ENCODE data around the gene KLHDC8A.
"Not testable (repeated sequence)": the region's sequence is repeated elsewhere in the genome, so short reads cannot be mapped to it uniquely, and the experiment has no call there.

The KLHDC8A gene

DNA sequence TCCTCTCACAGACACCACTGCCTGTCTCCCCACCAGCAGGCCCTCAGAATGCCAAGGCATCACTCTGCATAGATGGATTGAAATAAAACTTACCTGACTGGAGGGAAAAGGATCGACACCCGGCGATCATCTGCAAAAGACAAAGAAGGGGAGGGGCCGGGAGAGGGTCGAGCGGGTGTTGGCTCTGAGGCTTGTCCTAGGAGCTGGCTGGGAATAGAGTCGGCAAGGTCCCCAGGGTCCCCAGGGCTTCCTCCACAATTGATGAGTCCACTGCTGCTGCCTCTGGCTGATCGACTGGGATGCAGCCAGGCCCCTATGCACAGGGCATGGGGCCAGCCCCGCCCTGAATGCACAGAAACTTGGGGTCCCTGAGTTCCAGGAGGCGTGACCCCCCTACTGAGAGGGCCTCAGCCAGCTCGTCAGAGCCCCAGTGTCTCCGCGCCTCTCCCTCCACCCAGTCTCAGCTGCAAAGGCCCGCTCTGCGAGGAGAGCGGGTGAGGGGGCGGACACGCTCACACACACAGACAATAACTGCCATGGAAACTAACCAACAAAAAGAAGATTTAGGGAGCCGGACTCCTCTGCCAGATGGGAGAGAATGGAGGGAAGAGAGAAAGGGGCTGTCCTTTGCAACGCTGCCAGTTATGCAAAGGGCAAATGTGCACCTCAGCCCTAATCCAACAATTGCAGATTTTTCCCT, at the start of gene KLHDC8A:
TSS of gene KLHDC8A (minus strand) at position 483 of the 700 bp plus-strand sequence. CDS start 13,318 bp downstream, outside the sequence.
- no peak for DNase-seq

DNA sequence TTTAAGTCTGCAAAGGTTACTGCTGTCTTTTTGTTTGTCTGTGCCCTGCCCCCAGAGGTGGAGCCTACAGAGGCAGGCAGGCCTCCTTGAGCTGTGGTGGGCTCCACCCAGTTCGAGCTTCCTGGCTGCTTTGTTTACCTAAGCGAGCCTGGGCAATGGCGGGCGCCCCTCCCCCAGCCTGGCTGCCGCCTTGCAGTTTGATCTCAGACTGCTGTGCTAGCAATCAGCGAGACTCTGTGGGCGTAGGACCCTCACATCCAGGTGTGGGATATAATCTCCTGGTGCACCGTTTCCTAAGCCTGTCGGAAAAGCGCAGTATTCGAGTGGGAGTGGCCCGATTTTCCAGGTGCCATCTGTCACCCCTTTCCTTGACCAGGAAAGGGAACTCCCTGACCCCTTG, 49.5 kb upstream of the KLHDC8A start:
- DNase-seq, result not testable (repeated sequence)

DNA sequence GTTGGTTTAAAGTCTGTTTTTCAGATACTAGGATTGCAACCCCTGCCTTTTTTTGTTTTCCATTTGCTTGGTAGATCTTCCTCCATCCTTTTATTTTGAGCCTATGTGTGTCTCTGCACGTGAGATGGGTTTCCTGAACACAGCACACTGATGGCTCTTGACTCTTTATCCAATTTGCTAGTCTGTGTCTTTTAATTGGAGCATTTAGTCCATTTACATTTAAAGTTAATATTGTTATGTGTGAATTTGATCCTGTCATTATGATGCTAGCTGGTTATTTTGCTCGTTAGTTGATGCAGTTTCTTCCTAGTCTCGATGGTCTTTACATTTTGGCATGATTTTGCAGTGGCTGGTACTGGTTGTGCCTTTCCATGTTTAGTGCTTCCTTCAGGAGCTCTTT, 47.8 kb upstream of the KLHDC8A start:
- not testable (repeated sequence) for DNase-seq

DNA sequence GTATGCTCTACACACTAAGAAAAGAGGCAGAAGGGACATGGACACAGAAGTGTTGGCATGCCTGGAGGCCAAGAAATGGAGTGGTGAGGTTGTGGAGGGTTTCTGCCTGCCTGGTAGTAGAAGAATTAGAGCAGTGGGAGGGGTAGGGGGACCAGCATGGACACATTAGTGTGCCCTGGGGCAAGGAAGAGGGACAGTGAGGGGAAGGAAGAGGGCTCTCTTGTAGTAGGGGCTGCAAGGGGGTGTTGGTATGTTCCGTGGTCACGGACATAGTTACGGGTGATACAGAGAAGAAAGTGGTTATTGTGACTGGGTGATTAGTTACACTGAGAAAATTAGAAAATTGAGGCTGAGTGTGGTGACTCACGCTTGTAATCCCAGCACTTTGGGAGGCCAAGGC, 41.9 kb upstream of the KLHDC8A start:
- no peak for DNase-seq

- DNase-seq, result no peak
Measured at GRCh38 chr1:205396967-205397616, 40.4 kb upstream of the KLHDC8A start.

- DNase-seq, result no peak
Measured at GRCh38 chr1:205395616-205396015, 38.9 kb upstream of the KLHDC8A start.

DNA sequence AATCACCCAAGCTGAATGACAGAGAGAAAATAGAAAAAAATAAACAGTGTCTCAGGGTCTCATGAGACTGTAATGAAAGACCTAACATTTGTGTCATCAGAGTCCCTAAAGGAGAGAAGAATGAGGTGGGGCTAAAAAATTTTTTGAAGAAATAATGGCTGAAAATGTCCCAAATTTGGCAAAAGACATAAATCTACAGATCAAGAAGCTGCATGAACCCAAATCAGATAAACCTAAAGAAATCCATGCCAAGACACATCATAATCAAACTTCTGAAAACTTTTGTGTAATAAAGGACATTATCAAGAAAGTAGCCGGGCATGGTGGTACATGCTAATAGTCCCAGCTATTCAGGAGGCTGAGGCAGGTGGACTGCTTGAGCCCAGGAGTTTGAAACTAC, 35.9 kb upstream of the KLHDC8A start:
- no peak for DNase-seq

- no peak for DNase-seq
Measured at GRCh38 chr1:205391386-205391785, 34.7 kb upstream of the KLHDC8A start.

DNA sequence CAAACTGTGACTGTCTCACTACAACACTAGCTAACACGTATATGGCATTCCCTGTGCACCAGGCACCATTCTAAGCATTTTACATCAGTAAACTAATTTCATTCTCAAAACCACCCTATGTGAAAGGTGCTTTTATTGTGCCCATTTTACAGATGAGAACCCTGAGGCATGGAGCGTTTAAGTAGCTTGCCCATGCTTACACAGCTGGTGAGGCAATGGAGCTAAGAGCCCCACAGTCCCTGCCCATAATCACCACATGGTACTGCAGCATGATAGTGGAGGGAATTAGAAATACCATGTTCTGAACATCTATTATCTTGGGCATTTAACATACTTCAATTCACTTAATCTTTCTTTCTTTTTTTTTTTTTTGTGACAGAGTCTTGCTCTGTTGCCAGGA, 31.1 kb upstream of the KLHDC8A start:
- DNase-seq, result no peak

DNA sequence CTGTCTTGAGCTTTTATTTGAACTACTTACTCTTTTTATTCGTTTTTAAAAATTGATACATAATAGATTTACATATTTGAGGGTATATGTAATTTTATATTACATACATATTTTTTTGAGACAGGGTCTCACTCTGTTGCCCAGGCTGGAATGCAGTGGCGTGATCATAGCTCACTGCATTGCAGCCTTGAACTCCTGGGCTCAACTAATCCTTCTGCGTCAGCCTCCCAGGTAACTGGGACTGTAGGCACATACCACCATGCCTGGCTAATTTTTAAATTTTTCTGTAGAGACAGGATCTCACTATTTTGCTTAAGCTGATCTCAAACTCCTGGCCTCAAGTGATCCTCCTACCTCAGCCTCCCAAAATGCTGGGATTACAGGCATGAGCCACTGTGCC, 26.3 kb upstream of the KLHDC8A start:
- DNase-seq, result not testable (repeated sequence)

DNA sequence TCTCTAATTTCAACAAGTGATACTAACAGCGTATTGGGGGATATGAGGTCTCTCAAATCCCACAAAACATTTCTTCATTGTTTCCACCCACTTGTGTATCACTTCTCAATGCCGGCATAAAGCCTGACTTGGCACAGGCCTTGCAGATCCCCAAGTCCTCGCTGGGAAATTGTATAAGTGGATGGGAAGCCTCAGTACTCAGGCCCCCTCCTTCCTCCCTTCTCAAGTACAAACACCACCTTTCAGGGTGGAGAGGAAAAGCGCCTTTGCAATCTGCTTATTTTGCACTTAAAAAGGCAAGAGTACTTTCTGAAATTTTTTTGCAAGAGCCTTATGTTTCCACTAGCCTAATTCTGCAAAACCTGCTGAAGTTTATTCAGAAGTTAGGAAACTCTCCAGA, 25.8 kb upstream of the KLHDC8A start:
- no peak for DNase-seq

GRCh38 chr1:205381305-205381704, 24.6 kb upstream of the KLHDC8A start:
- DNase-seq, result no peak

DNA sequence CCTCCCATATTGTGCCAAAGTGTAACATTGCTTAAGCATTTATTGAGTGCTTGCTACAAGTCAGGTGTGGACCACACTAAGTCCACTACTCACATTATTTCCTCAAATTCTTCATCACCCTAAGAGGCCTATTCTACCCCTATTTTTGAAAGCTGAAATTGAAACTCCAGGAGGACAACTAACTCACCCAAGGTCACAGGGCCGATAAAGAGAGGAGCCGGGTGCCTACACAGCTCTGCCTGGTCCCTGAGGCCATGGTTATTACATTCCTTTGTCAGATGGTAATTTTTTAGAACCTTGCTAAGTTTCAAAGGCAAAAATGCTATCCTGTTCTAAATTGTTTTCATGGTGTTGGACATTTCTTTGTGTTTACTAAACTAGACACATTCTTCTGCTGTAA, 24.2 kb upstream of the KLHDC8A start:
- DNase-seq, result no peak

DNA sequence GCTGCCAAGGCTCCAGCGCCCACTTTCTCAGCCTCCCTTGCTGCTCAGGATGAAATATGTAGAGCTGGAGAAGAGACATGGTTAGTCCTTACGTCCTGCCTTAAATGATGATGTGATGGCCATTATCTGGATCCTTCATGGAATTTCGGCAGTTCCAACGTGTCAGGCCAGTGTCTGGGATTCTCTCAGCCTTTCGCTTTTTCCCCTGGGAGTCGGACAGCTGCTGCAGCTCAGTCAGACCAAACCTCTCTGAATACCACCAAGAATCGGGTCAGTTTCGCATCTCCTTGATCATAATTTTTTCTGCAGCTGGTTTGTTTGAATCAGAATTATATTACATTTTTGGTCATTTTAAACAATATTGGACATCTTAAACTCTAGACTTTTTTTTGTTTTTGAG, 22.3 kb upstream of the KLHDC8A start:
- no peak for DNase-seq

- no peak for DNase-seq
Measured at GRCh38 chr1:205377355-205377754, 20.6 kb upstream of the KLHDC8A start.

DNA sequence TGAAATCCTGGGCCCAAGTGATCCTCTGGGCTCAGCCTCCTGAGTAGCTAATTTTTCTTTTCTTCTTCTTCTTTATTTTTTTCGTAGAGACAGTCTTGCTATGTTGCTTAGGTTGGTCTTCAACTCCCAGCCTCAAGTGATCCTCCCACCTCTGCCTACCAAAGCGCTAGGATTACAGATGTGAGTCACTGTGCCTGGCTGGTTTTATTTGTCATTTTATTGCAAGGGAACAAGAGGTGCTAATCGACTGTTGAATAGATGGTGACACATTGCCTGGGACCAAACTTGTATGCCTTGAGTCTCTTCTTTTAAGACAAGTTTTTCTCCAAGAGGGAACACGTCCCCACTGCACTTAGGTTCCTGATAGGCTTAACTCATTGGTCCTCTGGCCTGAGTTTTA, 20.0 kb upstream of the KLHDC8A start:
- no peak for DNase-seq

- no peak for DNase-seq
Measured at GRCh38 chr1:205375835-205376545, 19.3 kb upstream of the KLHDC8A start.

DNA sequence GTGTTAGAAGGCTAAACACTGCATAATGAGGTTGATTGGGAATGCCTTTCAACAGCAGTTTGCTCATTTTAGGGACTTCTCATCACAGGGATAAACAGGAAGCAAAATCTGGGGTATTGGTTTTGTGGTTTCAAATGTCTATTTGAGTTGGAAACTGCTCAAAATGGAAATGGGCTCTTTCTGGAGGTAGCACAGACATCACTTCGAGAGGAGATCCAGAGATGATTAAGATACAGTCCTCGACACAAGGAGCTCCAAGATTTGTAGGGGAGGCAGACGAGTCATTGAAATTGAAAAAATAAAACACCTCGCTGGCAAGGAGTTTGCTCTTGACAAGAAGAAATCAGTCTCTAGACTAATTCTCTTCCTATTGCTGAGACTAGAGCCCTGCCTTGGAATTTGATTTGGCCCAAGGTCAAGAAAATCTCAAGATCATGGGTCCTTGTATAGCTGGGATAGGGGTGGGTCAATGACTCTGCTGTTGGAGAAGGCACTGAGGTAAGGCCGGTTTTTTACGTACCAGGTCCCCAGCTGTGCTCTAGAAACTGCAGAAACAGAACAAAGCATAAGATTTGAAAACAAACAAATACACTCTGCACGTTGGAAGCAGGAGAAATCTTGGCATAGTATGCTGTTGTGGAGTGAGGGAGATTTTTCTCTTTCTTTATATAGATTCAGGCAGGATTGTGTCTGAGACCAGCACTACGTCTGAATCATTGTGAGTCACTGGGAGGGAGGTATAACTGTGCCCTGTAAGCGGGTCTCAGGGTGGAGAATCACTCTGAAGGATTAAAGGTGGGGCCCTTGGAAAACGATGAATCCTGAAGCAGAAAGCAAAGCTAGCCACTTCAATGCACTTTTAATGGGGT, 17.7 kb upstream of the KLHDC8A start:
- no peak for DNase-seq

- DNase-seq, result no peak
Measured at GRCh38 chr1:205373798-205374175, 17.1 kb upstream of the KLHDC8A start.

- DNase-seq, result no peak
Measured at GRCh38 chr1:205373022-205373797, 16.5 kb upstream of the KLHDC8A start.

DNA sequence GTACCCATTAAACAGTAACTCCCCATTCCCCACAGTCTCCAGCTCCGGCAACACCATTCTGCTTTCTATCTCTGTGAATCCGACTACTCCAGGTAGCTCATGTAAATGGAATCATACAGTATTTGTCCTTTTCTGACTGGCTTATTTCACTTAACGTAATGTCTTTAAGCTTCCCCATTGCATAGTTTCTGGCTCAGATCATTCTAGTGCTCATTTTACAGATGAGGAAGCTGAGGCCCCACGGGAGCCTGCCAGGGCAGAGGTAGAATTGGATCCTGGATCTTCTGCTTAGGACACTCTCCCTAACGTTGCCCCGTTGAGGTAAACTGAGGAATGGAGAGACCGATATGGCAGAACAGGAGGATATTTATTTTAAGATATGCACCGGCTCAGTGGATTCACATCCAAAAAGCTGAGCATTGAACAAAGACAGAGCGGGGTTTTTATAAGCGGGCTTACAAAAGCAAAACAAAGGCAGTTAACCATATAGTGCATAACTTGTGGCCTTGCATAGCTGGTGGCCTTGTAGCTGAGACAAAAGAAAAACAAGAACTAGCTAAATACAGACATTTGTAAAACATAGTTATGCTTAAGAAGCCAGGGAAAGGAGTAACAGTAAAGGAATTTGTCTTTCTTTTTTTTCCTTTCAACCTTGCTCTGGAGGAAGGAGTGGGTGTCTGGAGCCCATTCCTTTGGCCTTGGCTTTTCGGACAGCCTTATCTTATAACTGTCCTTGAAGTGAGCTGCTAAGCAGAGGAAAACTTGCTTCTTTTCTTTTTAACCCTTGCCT, 15.3 kb upstream of the KLHDC8A start:
- DNase-seq, result no peak
